ENCODE measurements around the gene VPS35. TPM values are rescaled to one million over a fixed set of nuclear protein-coding genes. Genes with fewer than 3 reads are reported as not detected.

The VPS35 gene
- total and polyA plus RNA-seq, 2 of the 13 experiments (the other 11 are each of a cell fraction or from before 2014, with no cell fraction given): 30.7 to 136 TPM

- no peak for TF ChIP-seq KLF6 (CRISPR knock-in tag; IDR thresholded peaks at IDR 0.05)
- TF ChIP-seq MXI1 (IDR thresholded peaks at IDR 0.05; ENCODE audit: borderline replicate concordance, low read depth, low read length): peak; percentile 100
- TF ChIP-seq MIER3 (CRISPR knock-in tag; IDR thresholded peaks at IDR 0.05; ENCODE audit: borderline replicate concordance): no peak; the same call in 1 of the 2 replicates
- no peak for TF ChIP-seq SOX6 (IDR thresholded peaks at IDR 0.05)
- TF ChIP-seq SOX6 (CRISPR knock-in tag; IDR thresholded peaks at IDR 0.05): no peak
- no peak for TF ChIP-seq ZFP90 (CRISPR knock-in tag; IDR thresholded peaks at IDR 0.05; ENCODE audit: borderline replicate concordance)
- TF ChIP-seq ZNF597 (CRISPR knock-in tag; IDR thresholded peaks at IDR 0.05): no peak
- TF ChIP-seq ZNF562 (CRISPR knock-in tag; IDR thresholded peaks at IDR 0.05; ENCODE audit: borderline replicate concordance): no peak
- no peak; the same call in 1 of the 2 replicates for TF ChIP-seq ZNF343 (CRISPR knock-in tag; IDR thresholded peaks at IDR 0.05)
- TF ChIP-seq ZBTB40 (IDR thresholded peaks at IDR 0.05): no peak
- TF ChIP-seq ZBTB40 (CRISPR knock-in tag; IDR thresholded peaks at IDR 0.05): no peak
- no peak for TF ChIP-seq NFE2 (CRISPR knock-in tag; IDR thresholded peaks at IDR 0.05)
- no peak for TF ChIP-seq MAFG (CRISPR knock-in tag; IDR thresholded peaks at IDR 0.05)
- peak; percentile 91 for TF ChIP-seq TOPORS (CRISPR knock-in tag; IDR thresholded peaks at IDR 0.05)
- TF ChIP-seq ZNF800 (CRISPR knock-in tag; IDR thresholded peaks at IDR 0.05): no peak
- TF ChIP-seq ZNF510 (CRISPR knock-in tag; IDR thresholded peaks at IDR 0.05; ENCODE audit: low read depth): peak; percentile 73; the same call in 1 of the 2 replicates
- no peak for TF ChIP-seq ZNF616 (CRISPR knock-in tag; IDR thresholded peaks at IDR 0.05; ENCODE audit: low read depth)
- no peak for TF ChIP-seq PHF5A (CRISPR knock-in tag; IDR thresholded peaks at IDR 0.05; ENCODE audit: low read depth, unreplicated experiment)
Observed at GRCh38 chr16:46689365-46690280, 645 bp upstream of the VPS35 start, which contains the start of gene ORC6 (continued).
